Loucy (cell line): ENCODE data around the gene GPHB5.
"Not testable (repeated sequence)": the region's sequence is repeated elsewhere in the genome, so short reads cannot be mapped to it uniquely, and the experiment has no call there.

ENCODE experiments used
- EZH2phosphoT487 ChIP-seq: fragments of 200-600 bp; IDR thresholded peaks from 2 replicates; pipeline ENCODE4 v1.6.1; 2018; ENCODE audit warnings: antibody characterized with exemption, mild to moderate bottlenecking, moderate library complexity, borderline replicate concordance
- TF ChIP-seq, protein P1 (sequence below): fragments of 200-600 bp; sonication (generic); conservative IDR thresholded peaks from 2 replicates; pipeline ENCODE4 v1.5.1; 2014; ENCODE audit warnings: mild to moderate bottlenecking, antibody characterized with exemption, low read length

DNA sequence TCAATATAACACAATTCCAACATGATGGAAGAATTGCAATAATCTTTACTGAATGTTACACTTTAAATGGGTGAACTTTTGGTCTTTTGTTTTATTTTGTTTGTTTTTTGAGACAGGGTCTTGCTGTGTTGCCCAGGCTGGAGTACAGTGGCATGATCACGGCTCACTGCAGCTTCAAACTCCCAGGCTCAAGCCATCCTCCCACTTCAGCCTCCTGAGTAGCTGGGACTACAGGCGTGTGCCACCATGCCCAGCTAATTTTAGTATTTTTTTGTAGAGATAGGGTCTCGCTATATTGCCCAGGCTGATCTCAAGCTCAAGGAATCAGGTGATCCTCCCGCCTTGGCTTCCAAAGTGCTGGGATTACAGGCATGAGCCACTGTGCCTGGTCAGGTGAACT, 38.8 kb downstream of the GPHB5 start:
- TF ChIP-seq, protein P1, sequence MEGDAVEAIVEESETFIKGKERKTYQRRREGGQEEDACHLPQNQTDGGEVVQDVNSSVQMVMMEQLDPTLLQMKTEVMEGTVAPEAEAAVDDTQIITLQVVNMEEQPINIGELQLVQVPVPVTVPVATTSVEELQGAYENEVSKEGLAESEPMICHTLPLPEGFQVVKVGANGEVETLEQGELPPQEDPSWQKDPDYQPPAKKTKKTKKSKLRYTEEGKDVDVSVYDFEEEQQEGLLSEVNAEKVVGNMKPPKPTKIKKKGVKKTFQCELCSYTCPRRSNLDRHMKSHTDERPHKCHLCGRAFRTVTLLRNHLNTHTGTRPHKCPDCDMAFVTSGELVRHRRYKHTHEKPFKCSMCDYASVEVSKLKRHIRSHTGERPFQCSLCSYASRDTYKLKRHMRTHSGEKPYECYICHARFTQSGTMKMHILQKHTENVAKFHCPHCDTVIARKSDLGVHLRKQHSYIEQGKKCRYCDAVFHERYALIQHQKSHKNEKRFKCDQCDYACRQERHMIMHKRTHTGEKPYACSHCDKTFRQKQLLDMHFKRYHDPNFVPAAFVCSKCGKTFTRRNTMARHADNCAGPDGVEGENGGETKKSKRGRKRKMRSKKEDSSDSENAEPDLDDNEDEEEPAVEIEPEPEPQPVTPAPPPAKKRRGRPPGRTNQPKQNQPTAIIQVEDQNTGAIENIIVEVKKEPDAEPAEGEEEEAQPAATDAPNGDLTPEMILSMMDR: not testable (repeated sequence)
- TF ChIP-seq EZH2phosphoT487: not testable (repeated sequence)
